Endometrial microvascular endothelial cells (primary cell): ENCODE measurements around the gene GALNT14. TPM values are rescaled to one million over a fixed set of nuclear protein-coding genes. Genes with fewer than 3 reads are reported as not detected.

Experiments
- in situ Hi-C: cut with HindIII; loops from 2 replicates; pipeline ENCODE4 v1.10.0; 2017; ENCODE audit warnings: low sequenced_read_pairs, low pct_unique_long_range_greater_than_20kb; ENCODE audit errors: inconsistent ontology term
- total RNA-seq: library from RNA; depleted of rRNA; stranded (reverse); fragments of >200 nt; gene quantifications from one replicate; pipeline ENCODE4 v1.2.3, GENCODE V29; 2015; ENCODE audit errors: inconsistent ontology term

The GALNT14 gene
- total RNA-seq, 1 donor from 2014 or later = 3.6 TPM

DNA sequence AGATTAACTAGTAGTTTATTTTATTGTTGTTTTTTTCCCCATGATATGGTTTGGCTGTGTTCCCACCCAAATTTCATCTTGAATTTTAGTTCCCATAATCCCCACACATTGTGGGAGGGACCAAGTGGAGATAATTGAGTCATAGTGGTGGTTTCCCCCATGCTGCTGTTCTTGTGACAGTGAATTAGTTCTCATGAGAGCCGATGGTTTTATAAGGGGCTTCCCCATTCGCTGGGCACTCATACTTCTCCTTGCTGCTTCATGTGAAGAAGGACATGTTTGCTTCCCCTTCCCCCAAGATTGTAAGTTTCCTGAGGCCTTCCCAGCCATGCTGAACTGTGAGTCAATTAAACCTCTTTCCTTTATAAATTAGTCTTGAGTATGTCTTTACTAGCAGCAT, 36.5 kb downstream of the GALNT14 start:
- in situ Hi-C loops = no loop called here

DNA sequence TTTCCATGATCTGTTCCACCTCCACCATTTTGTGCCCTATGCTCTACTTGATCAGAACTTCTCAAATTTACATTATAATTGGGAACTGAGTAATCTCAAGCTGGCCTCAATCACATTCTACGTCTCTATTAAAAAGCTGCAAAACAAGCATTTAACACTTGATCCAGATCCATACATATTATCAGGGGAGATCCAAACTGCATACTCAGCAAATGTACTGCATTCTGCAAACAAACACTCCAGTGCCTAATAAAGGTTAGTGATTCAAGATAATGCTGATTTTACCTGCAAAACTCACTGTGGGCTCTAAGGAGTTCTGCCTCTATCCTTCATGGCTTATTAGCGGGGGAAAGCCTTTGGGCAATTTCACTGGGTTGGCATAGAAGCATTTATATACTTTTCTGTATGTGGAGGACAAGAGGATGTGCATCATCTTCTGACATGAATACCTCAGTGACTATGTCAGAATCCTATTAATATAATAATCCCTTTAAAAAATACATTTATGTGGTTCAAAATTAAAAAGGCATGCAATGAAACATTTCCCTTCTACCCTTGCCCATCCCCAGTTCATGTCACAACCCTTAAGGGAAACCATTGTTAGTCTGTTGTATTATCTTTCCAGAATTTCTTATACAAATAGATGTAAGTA, 40.2 kb downstream of the GALNT14 start:
- in situ Hi-C loops = no loop called here

DNA sequence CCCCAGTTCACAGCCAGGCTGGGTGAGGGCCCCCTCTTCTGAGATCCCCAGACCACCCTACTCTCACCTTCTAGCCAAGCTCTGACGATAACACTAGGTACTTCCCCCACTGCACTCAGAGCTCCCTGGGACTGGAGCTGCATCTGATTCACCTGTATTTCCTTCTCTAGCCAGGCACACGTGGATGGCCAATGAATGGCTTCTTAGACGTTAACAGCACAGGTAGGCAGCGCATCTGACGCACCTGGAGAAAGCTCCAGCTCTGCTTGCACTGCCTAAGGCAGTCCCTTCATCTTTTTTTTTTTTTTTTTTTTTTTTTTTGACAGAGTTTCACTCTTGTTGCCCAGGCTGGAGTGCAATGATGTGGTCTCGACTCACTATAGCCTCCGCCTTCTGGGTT, 48.1 kb downstream of the GALNT14 start:
- in situ Hi-C loops = no loop called here

DNA sequence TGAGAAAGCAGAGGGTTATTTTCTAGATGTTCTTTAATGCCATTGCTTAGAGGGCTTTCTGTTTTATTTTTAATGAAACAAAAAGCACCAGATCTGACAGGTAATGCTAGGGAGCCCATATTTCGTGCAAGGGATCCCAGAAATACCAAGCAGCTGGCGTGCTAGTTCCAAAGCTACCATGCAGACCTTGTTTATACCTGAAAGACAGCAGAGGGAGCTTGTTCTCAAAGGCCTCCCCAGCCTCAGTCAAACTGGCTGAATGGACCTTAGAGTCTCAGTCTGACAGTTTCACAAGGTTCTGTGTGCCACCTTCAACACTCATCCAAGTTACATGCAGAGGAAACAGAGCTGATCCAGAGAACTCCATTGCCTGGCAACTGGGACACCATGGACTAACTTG, 48.6 kb downstream of the GALNT14 start:
- in situ Hi-C loops = no loop called here

DNA sequence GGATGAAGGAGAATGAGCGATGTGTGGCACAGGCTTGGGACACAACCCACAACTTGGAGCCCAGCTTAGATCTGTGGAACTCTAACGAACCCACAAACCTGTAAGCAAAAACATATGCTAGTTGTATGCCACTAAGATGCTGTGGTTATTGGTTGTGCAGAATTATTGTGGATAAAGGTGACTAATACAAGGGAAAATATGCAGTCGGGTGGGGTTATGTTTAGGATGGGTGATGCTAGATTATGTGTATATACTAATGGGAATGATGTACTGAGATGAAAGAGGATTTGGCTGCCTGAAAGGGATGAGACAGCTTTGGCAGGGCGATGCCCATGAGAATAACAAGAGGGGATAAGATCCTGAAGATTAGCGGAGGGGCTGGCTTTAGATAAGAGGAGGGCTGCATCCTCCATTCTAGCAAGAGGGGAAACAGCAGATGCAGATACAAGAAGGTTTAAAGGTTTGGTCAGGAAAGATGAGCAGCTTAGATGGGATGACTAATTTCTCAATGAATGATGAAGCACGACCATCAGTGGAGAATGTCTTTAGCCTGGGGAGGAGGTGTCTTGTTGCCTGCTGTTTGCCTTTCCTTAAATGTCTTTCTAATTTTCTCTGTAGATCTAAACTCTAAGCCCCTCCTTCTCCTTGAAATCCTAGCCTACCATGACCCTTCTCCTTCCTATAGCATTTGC, 49.6 kb downstream of the GALNT14 start:
- in situ Hi-C loops = no loop called here

DNA sequence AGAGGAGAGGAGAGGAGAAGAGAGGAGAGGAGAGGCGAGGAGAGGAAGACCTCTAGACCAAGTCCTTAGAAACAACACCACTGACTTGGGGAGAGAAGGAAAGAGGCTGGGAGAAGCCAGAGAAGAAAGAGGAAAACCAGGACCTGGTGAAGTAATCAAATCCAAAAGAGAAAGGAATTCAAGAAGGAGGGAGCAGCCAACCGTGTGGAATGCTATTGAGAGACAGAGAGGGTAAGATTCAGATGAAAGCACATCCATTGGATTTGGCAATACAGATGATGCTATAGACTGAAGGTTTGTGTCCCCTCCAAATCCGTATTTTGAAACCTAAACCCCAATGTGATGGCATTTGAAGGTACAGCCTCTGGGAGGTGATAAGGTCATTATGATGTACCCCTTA, 50.7 kb downstream of the GALNT14 start:
- in situ Hi-C loops = no loop called here

DNA sequence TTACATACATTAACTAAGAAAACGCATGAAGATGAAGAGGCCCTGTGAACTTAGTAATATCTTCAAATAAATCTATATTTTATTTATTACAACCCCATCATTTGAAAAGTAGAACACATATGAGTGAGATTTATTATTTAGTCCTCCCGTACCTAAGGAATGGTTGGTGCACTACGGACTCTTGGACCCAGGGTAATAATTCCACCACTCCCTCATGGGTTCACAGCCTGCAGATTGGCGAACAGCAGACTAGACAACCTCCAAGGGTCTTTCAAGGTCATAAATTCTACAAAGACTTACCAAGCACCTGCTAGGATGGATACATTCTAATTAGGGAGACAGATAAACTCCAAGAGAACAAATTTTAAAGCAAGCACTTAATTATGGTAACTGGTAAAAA, 51.6 kb downstream of the GALNT14 start:
- in situ Hi-C loops = no loop called here

DNA sequence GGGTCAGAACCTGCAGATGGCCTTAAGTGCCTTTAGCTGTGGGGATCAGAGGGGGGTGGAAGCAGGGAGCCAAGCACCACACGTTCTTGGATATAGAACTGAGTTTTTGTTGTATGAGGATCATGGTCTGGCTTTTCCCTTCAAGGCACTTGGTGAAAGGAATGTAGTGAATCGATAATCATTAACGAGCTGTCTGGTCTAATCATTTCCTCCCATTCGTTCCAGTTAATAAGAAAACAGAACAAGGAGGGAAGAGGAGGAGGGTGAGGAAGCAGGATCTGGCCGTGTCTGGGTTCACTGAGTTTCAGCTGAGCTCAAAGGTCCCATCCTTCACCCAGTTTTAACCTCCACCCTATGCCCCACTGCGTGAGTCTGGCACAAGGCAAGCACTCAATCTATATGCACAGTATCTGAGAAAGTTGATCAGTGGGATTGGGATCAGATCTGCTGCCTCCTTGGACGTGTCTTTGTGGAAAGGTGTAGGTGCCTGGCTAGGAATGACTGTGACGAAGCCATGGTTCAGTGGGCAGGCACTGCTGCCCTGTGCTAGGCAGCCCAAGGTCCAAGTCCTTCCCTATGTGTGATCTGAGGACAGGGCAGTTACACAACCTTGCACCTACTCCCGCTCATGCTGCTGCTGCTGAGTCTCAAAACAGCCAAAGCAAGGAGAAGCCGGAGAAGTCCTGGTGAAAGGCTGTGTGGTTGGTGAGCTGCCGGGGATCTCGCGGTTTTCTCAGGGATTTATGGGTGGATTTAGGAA, 54.8 kb downstream of the GALNT14 start:
- in situ Hi-C loops = no loop called here

DNA sequence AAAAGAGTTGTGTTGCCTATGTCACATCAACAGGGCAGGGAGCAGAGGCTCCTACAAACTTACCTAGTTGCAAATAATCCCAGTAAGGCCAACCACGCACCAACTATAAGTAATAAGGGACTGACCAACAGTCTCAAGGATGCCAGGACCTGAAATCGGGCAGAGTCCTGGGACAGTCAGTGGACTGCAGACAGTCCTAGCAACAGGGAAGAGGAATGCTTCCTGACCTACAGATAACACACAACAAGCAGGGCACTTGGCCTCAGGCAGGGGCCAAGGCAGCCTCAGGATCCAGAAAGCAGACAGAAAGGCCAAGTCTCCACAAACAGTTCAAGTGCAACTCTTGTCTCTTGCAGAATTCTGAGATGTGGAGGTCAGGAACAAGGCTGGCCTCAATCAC, 56.2 kb downstream of the GALNT14 start:
- in situ Hi-C loops = no loop called here

DNA sequence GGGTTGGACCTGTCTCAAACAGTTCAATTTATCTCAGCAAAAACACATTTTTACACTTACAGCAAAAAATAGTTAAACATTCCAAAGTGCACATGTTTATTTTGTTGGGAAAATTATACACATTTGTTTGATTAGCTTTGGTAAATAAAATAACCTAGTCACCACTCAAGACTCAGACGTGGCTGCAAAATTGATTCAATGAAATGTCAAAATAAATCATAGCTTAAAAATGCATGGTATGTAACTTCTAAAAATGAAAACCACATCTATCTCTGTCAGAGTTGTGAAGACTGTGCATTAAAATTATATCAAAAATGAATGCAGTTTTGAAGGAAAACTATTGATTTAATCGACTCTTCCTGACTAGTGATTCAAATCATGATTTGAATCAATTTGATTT, 56.7 kb downstream of the GALNT14 start:
- in situ Hi-C loops = no loop called here

DNA sequence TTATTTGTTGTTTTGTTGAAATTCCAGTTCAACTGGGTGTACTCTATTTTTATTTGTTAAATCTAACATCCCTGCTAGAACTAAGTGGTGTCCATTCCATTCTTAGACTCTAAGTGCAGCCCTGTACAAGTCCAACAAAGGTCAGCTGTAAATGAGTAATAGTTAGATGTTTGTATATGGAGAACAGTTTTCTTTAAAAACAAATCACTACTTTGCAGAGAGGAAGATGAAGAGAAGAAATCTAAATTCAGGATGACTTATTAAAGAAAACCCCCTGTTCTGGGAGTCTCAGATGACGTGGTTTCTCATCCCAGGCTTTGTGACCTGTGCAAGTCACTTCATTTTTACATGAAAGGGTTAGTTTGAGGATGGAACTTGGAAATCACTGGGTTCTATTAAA, 57.9 kb downstream of the GALNT14 start:
- in situ Hi-C loops = no loop called here

DNA sequence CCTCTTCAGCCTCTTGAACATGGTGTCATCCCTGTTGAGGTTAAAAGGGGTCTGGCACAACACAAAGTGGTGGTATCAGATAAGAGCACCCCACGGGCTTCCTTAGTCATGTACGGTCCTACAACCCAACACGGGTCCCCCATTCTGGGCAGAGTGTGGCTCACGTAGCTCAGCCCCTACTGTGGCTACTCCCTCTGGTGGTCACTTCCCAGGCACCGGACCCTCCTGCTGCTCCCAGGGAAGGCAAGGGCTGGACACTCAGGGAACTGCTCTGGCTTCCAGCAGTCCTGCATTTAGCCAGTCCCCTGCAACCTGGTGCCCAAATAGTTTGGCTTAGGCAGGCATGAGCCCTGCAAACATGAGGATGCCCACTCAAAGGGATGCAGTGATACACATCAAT, 58.6 kb downstream of the GALNT14 start:
- in situ Hi-C loops = no loop called here

DNA sequence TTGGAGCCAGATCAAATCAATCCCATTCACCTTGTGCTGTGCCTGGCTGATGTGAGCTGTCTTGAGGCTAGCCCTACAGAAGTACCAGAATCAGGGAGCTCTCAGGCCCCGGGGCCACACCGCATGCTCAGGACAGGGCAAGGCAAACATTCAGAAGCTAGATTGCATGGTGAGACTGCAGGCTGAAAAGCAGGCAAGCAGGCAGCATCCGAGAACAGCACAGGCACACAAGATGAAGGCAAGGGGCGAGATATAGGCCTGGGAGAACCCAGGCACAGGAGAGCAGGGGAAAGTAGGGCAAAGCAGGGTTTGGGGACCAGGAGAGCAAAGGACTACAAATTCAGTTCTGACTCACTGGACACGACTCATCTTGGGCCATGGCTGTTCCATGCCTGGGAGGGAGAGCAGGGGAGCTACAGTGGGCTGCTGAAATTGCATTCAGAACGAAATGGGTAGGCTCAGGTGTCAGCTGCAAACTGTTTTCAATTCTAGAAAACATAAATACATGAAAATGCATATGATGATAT, 59.6 kb downstream of the GALNT14 start:
- in situ Hi-C loops = no loop called here

DNA sequence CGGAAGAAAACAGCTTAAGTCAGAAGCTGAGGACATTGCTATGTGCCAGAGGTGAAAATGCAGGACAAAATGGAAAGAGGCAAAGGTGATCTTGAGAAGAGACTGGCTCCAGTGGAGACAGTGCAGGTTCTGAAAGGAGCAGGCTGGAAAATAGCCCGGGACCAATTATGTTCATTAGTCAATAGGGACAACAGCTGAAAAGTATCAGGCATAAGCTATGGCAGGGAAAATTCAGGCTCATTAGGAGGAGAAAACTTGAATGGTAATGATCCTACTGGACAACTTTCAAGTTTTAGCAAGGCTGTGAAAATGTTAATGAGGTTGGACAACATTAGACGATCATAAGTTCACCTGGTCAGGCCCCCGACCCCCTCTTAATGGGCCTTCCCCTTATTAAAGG, 60.2 kb downstream of the GALNT14 start:
- in situ Hi-C loops = no loop called here

DNA sequence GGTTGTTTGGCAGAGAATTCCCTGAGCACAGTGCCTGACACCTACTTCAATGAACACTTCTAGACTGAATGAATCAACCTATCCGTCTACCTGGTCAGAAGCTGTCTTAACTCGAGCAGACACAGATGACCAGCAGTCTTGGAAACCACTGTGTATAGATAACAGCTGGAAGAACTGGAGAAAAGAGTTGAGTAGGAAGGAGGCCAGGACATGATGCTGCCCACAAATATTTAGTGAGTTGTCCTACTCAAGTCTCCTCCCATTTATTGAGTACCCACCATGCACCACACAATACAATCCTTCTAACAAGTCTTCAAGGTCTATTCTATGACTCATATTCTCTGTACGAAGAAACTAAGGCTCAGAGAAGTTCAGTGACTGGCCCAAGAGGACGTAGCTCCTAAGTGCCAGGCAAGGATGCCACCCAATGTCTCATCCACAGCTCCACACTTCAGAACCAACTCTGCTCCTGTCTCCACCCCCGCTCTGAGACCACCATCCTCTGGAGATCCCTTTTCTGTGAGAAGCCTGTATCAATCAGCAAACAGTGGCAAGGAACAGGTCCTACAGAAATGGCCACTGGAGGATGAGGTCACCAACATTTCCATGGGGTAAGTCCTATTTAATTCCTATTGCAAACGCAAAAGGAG, 62.2 kb downstream of the GALNT14 start:
- in situ Hi-C loops = no loop called here

DNA sequence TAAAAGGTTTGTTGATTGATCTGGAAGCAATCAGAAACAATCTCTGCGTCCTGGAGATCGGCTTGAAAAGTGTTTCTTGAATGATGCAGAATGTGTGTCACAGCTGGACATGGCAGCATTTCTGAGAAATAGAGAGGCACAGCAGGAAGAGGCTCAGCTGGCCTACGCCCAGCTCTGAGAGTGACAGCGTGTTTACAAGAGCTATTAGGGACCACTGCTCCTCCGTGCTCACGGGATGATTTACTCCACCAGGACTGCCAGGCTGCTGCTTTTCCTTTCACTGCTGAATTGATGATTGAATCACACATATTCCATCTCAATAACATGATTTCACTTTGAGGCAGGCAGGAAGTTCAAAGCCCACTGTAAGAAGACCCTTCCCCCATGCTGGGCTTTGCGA, 62.8 kb downstream of the GALNT14 start:
- in situ Hi-C loops = no loop called here

DNA sequence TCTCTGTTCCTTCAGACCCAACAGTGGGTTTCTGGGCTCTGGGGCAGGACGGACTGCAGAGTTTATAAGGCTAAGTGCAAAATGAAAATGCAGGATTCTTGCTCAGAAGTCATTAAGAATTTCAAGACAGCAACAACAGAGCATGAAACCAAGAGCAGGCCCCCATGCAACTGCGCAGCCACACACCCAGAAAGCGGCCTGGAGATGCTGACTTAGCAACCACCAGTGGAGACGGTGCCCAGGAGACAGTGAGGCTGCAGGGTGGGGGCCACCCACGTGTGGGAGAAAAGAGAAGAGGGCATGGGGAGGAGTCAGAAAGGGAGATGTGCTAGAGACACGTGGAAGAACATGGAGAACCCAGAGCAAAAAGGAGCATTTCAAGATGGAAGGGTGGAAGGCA, 66.5 kb downstream of the GALNT14 start:
- in situ Hi-C loops = no loop called here

DNA sequence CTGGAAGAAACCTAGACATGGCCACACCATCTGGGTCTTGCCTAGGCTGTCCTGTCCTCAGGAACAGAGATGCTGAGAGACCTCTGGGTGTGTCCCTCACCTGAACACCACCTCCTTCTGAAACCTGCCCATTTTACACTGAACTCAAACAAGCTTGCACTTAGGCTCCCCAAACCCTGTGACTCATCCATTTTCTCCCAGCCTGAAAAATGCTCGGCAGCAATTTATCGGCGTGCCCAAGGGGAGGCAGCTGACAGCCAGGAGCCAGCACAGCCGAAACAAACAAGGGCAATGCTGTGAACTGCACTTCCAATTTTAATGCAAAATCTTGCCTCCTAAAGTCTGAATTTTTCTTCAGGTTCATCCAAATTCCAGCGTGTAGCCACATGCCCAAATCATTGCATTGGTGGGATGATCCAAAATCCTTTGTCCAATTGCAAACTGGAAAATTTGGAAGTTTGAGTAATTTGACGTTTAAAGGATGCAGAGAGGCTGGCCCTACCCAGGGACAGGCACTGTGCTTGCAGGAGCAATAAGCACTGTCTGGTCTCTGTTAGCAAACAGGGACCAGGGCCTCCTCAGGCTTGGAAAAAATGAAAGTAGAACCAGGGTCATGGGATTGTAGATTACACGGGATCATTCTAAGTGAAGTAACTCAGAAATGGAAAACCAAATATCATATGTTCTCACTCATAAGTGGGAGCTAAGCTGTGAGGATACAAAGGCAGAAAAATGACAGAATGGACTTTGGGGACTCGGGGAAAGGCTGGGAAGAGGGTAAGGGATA, 67.7 kb downstream of the GALNT14 start:
- in situ Hi-C loops = no loop called here
